ENCODE results near the gene CADM1. TPM values are rescaled to one million over a fixed set of nuclear protein-coding genes. Genes with fewer than 3 reads are reported as not detected.

The CADM1 gene
- total RNA-seq, 2 donors from 2014 or later, result 49.6 to 137 TPM

- Histone ChIP-seq H3K9me3 (no peaks in the 10 kb centered on the region), H3K27ac (no peak overlapping the region), H3K4me1 (replicated peaks) (no peaks in the 10 kb centered on the region), H3K36me3 (no peaks in the 10 kb centered on the region), H3K27me3 (replicated peaks; ENCODE audit: insufficient read depth) (no peaks in the 10 kb centered on the region), H3K4me3 (no peak overlapping the region)
- intact Hi-C loops (cut with DNase I), result no loop called here
- DNase-seq (ENCODE audit: low spot score), result no peak
- TF ChIP-seq POLR2AphosphoS5 (IDR thresholded peaks at IDR 0.05) (no peak), CTCF (IDR thresholded peaks at IDR 0.05) (no peak), POLR2A (IDR thresholded peaks at IDR 0.05) (no peak)
Observed at GRCh38 chr11:115247361-115247760, 256.9 kb downstream of the CADM1 start.

- 49% methylated on average over 7 of the region's 7 CpGs for WGBS
- intact Hi-C loops (cut with DNase I), result no loop called here
Observed at GRCh38 chr11:115244758-115245157, 259.5 kb downstream of the CADM1 start.

GRCh38 chr11:115244296-115244695, 259.9 kb downstream of the CADM1 start:
- no peak for DNase-seq (ENCODE audit: low spot score)
- Histone ChIP-seq H3K9me3 (no peaks in the 10 kb centered on the region), H3K4me1 (replicated peaks) (no peaks in the 10 kb centered on the region), H3K4me3 (no peak overlapping the region), H3K27me3 (replicated peaks; ENCODE audit: insufficient read depth) (no peaks in the 10 kb centered on the region), H3K36me3 (no peaks in the 10 kb centered on the region), H3K27ac (no peak overlapping the region)
- 66% methylated on average over 5 of the region's 5 CpGs for WGBS
- intact Hi-C loops (cut with DNase I), result no loop called here
- TF ChIP-seq POLR2A (IDR thresholded peaks at IDR 0.05) (no peak), POLR2AphosphoS5 (IDR thresholded peaks at IDR 0.05) (no peak), CTCF (IDR thresholded peaks at IDR 0.05) (no peak)

More at GRCh38 chr11:115244758-115245157, 259.5 kb downstream of the CADM1 start:
- DNase-seq (ENCODE audit: low spot score), result no peak
- Histone ChIP-seq H3K4me3 (no peak overlapping the region), H3K36me3 (no peaks in the 10 kb centered on the region), H3K27ac (no peak overlapping the region), H3K9me3 (no peaks in the 10 kb centered on the region), H3K4me1 (replicated peaks) (no peaks in the 10 kb centered on the region), H3K27me3 (replicated peaks; ENCODE audit: insufficient read depth) (no peaks in the 10 kb centered on the region)
- TF ChIP-seq CTCF (IDR thresholded peaks at IDR 0.05) (no peak), POLR2A (IDR thresholded peaks at IDR 0.05) (no peak), POLR2AphosphoS5 (IDR thresholded peaks at IDR 0.05) (no peak)

DNA sequence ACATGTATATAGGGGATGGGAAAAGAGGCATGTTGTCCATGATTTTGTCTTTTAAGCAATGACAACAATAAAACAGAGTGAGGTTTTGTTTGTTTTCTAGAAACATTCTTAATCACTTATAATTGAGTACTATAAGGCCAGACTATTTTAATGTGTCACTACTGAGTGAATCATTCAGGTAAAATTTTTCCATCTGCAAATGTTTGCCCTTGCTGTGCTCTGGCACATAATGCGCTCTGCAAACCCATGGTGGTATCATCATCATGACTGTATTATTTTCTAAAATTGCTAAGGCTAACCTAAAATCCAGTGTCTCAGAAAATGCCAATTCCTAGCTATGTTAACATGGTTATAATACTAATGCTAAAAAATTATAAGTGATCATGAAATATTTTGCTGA, 261.2 kb downstream of the CADM1 start:
- TF ChIP-seq POLR2A (IDR thresholded peaks at IDR 0.05) (no peak), POLR2AphosphoS5 (IDR thresholded peaks at IDR 0.05) (no peak), CTCF (IDR thresholded peaks at IDR 0.05) (no peak)
- Histone ChIP-seq H3K27ac (no peak overlapping the region), H3K4me3 (no peak overlapping the region), H3K27me3 (replicated peaks; ENCODE audit: insufficient read depth) (no peaks in the 10 kb centered on the region), H3K4me1 (replicated peaks) (no peaks in the 10 kb centered on the region), H3K36me3 (no peaks in the 10 kb centered on the region), H3K9me3 (no peaks in the 10 kb centered on the region)
- no peak for DNase-seq (ENCODE audit: low spot score)
- intact Hi-C loops (cut with DNase I), result no loop called here
- WGBS, result 96% methylated on average over 1 of the region's 1 CpG

- 84% methylated on average over 4 of the region's 4 CpGs for WGBS
- no peak overlapping the region for H3K27ac ChIP-seq
- intact Hi-C loops (cut with DNase I), result no loop called here
- no peaks in the 10 kb centered on the region for H3K27me3 ChIP-seq (replicated peaks; ENCODE audit: insufficient read depth)
- no peaks in the 10 kb centered on the region for H3K36me3 ChIP-seq
- H3K4me1 ChIP-seq (replicated peaks), result no peaks in the 10 kb centered on the region
- no peaks in the 10 kb centered on the region for H3K9me3 ChIP-seq
- DNase-seq (ENCODE audit: low spot score), result no peak
- H3K4me3 ChIP-seq, result no peak overlapping the region
- TF ChIP-seq CTCF (IDR thresholded peaks at IDR 0.05) (no peak), POLR2AphosphoS5 (IDR thresholded peaks at IDR 0.05) (no peak), POLR2A (IDR thresholded peaks at IDR 0.05) (no peak)
Observed at GRCh38 chr11:115241899-115242298, 262.3 kb downstream of the CADM1 start.

Data from prostate gland (tissue), 2 donors.